Stomach (tissue), 4 donors: ENCODE measurements around the gene DCK.

Source experiments
- POLR2A ChIP-seq, 4 donors: fragments of 450-650 bp; IDR thresholded peaks; one replicate each; pipeline ENCODE4 v1.6.1; 2016; ENCODE audit warnings: antibody characterized with exemption in 4 of 4, control low read depth in 2 of 4, mild to moderate bottlenecking in 1 of 4, moderate library complexity in 1 of 4
- POLR2AphosphoS5 ChIP-seq, 3 donors: sonication (generic); formaldehyde crosslinking; IDR thresholded peaks; one replicate each; pipeline ENCODE4 v1.6.1; 2016; ENCODE audit warnings: antibody characterized with exemption in 3 of 3
- TF ChIP-seq, protein P1 (sequence below), 7 experiments: fragments of 450-650 bp in 4 of 7; fragments of 200-600 bp in 3 of 7; sonication (generic) in 3 of 7; IDR thresholded peaks; one replicate each; pipeline ENCODE4 v1.5.1; 2016 to 2019; ENCODE audit warnings: antibody characterized with exemption in 7 of 7, control low read depth in 2 of 7, mild to moderate bottlenecking in 1 of 7

- TF ChIP-seq POLR2A (IDR thresholded peaks at IDR 0.05) (no peak), POLR2AphosphoS5 (IDR thresholded peaks at IDR 0.05) (peak in 1 of 3 donors; percentile 29)
- TF ChIP-seq, protein P1, sequence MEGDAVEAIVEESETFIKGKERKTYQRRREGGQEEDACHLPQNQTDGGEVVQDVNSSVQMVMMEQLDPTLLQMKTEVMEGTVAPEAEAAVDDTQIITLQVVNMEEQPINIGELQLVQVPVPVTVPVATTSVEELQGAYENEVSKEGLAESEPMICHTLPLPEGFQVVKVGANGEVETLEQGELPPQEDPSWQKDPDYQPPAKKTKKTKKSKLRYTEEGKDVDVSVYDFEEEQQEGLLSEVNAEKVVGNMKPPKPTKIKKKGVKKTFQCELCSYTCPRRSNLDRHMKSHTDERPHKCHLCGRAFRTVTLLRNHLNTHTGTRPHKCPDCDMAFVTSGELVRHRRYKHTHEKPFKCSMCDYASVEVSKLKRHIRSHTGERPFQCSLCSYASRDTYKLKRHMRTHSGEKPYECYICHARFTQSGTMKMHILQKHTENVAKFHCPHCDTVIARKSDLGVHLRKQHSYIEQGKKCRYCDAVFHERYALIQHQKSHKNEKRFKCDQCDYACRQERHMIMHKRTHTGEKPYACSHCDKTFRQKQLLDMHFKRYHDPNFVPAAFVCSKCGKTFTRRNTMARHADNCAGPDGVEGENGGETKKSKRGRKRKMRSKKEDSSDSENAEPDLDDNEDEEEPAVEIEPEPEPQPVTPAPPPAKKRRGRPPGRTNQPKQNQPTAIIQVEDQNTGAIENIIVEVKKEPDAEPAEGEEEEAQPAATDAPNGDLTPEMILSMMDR (IDR thresholded peaks at IDR 0.05), result no peak
Observed at GRCh38 chr4:71052034-71052433, 58.6 kb downstream of the DCK start.
